NCI-H1105 (cell line): ENCODE data around the gene AIFM1.
A peak's percentile ranks its signal among the peaks of the same experiment; 100 is the strongest.
"Not testable (repeated sequence)": the region's sequence is repeated elsewhere in the genome, so short reads cannot be mapped to it uniquely, and the experiment has no call there.

ENCODE experiments used
- DNase-seq: peaks from one replicate; lab custom pipeline; 2025; lab: John Stamatoyannopoulos, UW

Gene AIFM1

GRCh38 chrX:130118441-130119311 lies 47.0 kb downstream of the AIFM1 start:
- DNase-seq, result no peak

- no peak for DNase-seq
Observed at GRCh38 chrX:130117166-130117565, 48.5 kb downstream of the AIFM1 start.

GRCh38 chrX:130115119-130115885 lies 50.3 kb downstream of the AIFM1 start:
- DNase-seq, result not testable (repeated sequence)

- DNase-seq, result no peak
Observed at GRCh38 chrX:130114141-130114588, 51.5 kb downstream of the AIFM1 start.

- DNase-seq, result peak; percentile 1
Observed at GRCh38 chrX:130111220-130112154, 54.2 kb downstream of the AIFM1 start.

- peak; percentile 27 for DNase-seq
Observed at GRCh38 chrX:130110379-130111219, 55.0 kb downstream of the AIFM1 start, which contains the start of gene ELF4. Gene ELF4, minus strand, starts transcription at chrX:130110497. Its CDS starts 29,167 bp downstream, at chrX:130081330.

GRCh38 chrX:130109429-130110378 lies 55.9 kb downstream of the AIFM1 start:
- peak; percentile 5 for DNase-seq

GRCh38 chrX:130108647-130109428 lies 56.8 kb downstream of the AIFM1 start:
- peak; percentile 30 for DNase-seq

- no peak for DNase-seq
Observed at GRCh38 chrX:130106071-130106470, 59.6 kb downstream of the AIFM1 start.

- no peak for DNase-seq
Observed at GRCh38 chrX:130105244-130105643, 60.4 kb downstream of the AIFM1 start.

GRCh38 chrX:130103605-130104004 lies 62.0 kb downstream of the AIFM1 start:
- DNase-seq, result no peak

GRCh38 chrX:130100180-130100579 lies 65.5 kb downstream of the AIFM1 start:
- no peak for DNase-seq

GRCh38 chrX:130098210-130098552 lies 67.5 kb downstream of the AIFM1 start:
- no peak for DNase-seq

GRCh38 chrX:130097507-130098209 lies 68.0 kb downstream of the AIFM1 start:
- DNase-seq, result no peak

GRCh38 chrX:130095249-130096030 lies 70.2 kb downstream of the AIFM1 start:
- no peak for DNase-seq

GRCh38 chrX:130094696-130095095 lies 70.9 kb downstream of the AIFM1 start:
- DNase-seq, result no peak

- DNase-seq, result no peak
Observed at GRCh38 chrX:130093271-130093670, 72.4 kb downstream of the AIFM1 start.
